Body of pancreas (tissue), 4 donors: Measurements from ENCODE around the gene RFT1.

Experiments used
- POLR2A ChIP-seq, 3 donors: fragments of 450-650 bp; IDR thresholded peaks; one replicate each; pipeline ENCODE4 v1.6.1; 2016; ENCODE audit warnings: antibody characterized with exemption in 3 of 3, mild to moderate bottlenecking in 2 of 3
- TF ChIP-seq, protein P1 (sequence below), 7 experiments: fragments of 450-650 bp in 4 of 7; fragments of 200-600 bp in 3 of 7; sonication (generic) in 3 of 7; IDR thresholded peaks; one replicate each; pipeline ENCODE4 v1.5.1; 2016 to 2019; ENCODE audit warnings: antibody characterized with exemption in 7 of 7

DNA sequence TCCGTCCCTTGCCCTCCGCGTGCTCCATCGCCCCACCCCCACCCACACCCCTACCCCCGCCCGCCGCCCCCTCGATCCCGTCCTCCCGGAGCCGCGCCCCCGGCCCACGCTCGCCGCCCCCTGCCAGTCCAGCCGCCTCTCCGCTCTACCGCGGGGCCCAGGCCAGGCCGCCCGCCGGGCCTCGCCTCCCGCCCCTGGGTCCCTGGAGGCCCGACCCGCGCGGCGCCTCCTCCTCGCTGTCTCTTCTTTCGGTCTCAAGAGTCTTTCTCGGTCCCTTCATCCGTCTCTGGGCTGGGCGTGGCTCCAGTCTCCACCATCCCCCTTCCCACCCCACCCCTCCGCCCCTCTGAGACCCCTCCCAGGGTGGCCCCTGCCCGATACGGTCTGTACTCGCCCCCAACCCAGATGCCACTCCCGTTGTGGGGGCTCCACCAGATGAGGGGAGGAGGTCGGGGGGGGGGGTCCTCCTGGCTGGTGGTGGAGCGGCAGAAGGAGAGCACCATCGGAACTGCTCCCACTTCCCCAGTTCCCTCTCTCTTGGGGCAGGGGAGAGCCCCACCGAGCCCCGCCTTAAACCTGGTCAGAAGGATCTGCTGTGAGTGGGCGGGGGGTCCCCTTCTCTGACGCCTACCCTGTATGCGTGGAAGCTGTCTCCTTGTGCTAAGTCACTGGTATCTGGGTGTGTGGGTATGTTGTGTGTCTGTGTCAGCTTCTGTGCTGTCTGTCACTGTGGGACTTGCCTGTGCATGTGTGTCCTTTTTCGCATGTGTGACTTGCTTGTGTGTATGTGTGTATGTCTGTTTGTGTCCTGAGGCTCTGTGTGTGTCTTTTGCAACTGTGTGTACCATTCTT lies 31.8 kb upstream of the RFT1 start:
- TF ChIP-seq, protein P1, sequence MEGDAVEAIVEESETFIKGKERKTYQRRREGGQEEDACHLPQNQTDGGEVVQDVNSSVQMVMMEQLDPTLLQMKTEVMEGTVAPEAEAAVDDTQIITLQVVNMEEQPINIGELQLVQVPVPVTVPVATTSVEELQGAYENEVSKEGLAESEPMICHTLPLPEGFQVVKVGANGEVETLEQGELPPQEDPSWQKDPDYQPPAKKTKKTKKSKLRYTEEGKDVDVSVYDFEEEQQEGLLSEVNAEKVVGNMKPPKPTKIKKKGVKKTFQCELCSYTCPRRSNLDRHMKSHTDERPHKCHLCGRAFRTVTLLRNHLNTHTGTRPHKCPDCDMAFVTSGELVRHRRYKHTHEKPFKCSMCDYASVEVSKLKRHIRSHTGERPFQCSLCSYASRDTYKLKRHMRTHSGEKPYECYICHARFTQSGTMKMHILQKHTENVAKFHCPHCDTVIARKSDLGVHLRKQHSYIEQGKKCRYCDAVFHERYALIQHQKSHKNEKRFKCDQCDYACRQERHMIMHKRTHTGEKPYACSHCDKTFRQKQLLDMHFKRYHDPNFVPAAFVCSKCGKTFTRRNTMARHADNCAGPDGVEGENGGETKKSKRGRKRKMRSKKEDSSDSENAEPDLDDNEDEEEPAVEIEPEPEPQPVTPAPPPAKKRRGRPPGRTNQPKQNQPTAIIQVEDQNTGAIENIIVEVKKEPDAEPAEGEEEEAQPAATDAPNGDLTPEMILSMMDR (IDR thresholded peaks at IDR 0.05): no peak
- TF ChIP-seq POLR2A (IDR thresholded peaks at IDR 0.05): no peak
